ENCODE data around the gene FGF5.
"Not testable (repeated sequence)": the region's sequence is repeated elsewhere in the genome, so short reads cannot be mapped to it uniquely, and the experiment has no call there.

FGF5 gene

GRCh38 chr4:80286451-80286850 is 20.0 kb downstream of the FGF5 start:
- in situ Hi-C loops (cut with MboI; ENCODE audit: low sequenced_read_pairs): no loop called here

DNA sequence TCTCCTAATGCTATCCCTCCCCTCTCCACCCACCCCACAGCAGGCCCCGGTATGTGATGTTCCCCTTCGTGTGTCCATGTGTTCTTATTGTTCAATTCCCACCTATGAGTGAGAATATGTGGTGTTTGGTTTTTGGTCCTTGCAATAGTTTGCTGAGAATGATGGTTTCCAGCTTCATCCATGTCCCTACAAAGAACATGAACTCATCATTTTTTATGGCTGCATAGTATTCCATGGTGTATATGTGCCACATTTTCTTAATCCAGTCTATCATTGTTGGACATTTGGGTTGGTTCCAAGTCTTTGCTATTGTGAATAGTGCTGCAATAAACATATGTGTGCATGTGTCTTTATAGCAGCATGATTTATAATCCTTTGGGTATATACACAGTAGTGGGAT is 24.2 kb downstream of the FGF5 start:
- H3K9me3 ChIP-seq; H3K27me3 ChIP-seq (ENCODE audit: low read depth); in situ Hi-C loops (cut with MboI; ENCODE audit: low sequenced_read_pairs); H3K4me1 ChIP-seq; DNase-seq (ENCODE audit: low spot score in 2 of 2); H3K4me3 ChIP-seq; H3K36me3 ChIP-seq (replicated peaks): not testable (repeated sequence)

More at GRCh38 chr4:80286451-80286850, 20.0 kb downstream of the FGF5 start:
- Histone ChIP-seq H3K27me3 (ENCODE audit: low read depth) (no peaks in the 10 kb centered on the region; the same call in none of the 2 replicates), H3K4me3 (no peak overlapping the region), H3K4me1 (no peaks in the 10 kb centered on the region), H3K9me3 (no peaks in the 10 kb centered on the region), H3K36me3 (replicated peaks) (no peaks in the 10 kb centered on the region)
- DNase-seq (ENCODE audit: low spot score in 2 of 2): no peak

GRCh38 chr4:80294206-80294605 is 27.7 kb downstream of the FGF5 start:
- Histone ChIP-seq H3K36me3 (replicated peaks) (no peaks in the 10 kb centered on the region), H3K4me3 (no peak overlapping the region), H3K4me1 (no peaks in the 10 kb centered on the region), H3K9me3 (no peaks in the 10 kb centered on the region), H3K27me3 (ENCODE audit: low read depth) (no peaks in the 10 kb centered on the region; the same call in 1 of the 2 replicates)
- in situ Hi-C loops (cut with MboI; ENCODE audit: low sequenced_read_pairs): no loop called here
- DNase-seq (ENCODE audit: low spot score in 2 of 2): no peak

DNA sequence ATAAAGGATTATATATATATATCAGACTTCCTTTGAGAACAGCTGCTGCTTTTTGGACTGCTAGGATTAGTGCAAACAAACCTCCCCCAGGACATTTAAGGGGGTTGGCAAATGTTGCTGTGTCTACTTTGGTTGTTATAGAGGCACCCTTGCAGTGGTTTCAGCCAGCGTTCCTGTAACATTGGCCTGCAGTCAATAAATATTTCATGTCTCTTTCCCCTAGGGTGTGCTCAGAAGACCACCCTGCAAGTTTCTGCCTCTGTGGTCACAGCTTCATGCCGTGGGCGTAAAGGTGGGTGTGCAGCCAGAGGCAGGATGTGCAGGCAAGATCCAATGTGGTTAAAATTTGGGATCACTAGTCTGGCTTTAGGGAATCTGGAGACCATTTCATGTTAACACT is 28.9 kb downstream of the FGF5 start:
- no peak overlapping the region for H3K4me3 ChIP-seq
- no peaks in the 10 kb centered on the region; the same call in 1 of the 2 replicates for H3K27me3 ChIP-seq (ENCODE audit: low read depth)
- no peaks in the 10 kb centered on the region for H3K9me3 ChIP-seq
- H3K4me1 ChIP-seq: no peaks in the 10 kb centered on the region
- DNase-seq (ENCODE audit: low spot score in 2 of 2): no peak
- no peaks in the 10 kb centered on the region for H3K36me3 ChIP-seq (replicated peaks)
- in situ Hi-C loops (cut with MboI; ENCODE audit: low sequenced_read_pairs): no loop called here

- no peak overlapping the region for H3K4me3 ChIP-seq
- DNase-seq (ENCODE audit: low spot score in 2 of 2): no peak
- no peaks in the 10 kb centered on the region for H3K36me3 ChIP-seq (replicated peaks)
- no peaks in the 10 kb centered on the region; the same call in 1 of the 2 replicates for H3K27me3 ChIP-seq (ENCODE audit: low read depth)
- no peaks in the 10 kb centered on the region for H3K9me3 ChIP-seq
- in situ Hi-C loops (cut with MboI; ENCODE audit: low sequenced_read_pairs): no loop called here
- H3K4me1 ChIP-seq: no peaks in the 10 kb centered on the region
These were observed 29.4 kb downstream of the FGF5 start for GRCh38 chr4:80295826-80296225.

GRCh38 chr4:80301884-80302283 is 35.4 kb downstream of the FGF5 start:
- no peak for DNase-seq (ENCODE audit: low spot score in 2 of 2)
- Histone ChIP-seq H3K36me3 (replicated peaks) (no peaks in the 10 kb centered on the region), H3K9me3 (no peaks in the 10 kb centered on the region), H3K27me3 (ENCODE audit: low read depth) (no peaks in the 10 kb centered on the region), H3K4me3 (no peak overlapping the region), H3K4me1 (peaks cover 3% of the 10 kb centered on the region)
- in situ Hi-C loops (cut with MboI; ENCODE audit: low sequenced_read_pairs): no loop called here

DNA sequence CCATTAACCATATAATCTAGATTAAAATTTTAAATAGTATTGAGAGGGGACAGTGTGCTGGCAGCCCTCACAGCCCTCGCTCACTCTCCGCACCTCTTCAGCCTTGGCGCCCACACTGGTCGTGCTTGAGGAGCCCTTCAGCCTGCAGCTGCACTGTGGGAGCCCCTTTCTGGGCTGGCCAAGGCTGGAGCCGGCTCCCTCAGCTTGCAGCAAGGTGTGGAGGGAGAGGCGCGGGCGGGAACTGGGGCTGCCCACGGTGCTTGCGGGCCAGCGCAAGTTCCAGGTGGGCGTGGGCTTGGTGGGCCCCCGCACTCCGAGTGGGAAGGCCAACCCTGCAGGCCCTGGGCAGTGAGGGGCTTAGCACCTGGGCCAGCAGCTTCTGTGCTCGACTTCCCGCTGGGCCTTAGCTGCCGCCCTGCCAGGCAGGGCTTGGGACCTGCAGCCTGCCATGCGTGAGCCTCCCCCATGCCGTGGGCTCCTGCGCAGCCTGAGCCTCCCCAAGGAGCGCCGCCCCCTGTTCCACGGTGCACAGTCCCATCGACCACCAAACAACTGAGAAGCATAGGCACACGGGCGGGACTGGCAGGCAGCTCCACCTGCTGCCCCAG is 36.3 kb downstream of the FGF5 start:
- Histone ChIP-seq H3K4me3 (no peak overlapping the region), H3K9me3 (no peaks in the 10 kb centered on the region), H3K4me1 (peaks cover 11% of the 10 kb centered on the region), H3K27me3 (ENCODE audit: low read depth) (no peaks in the 10 kb centered on the region), H3K36me3 (replicated peaks) (no peaks in the 10 kb centered on the region)
- in situ Hi-C loops (cut with MboI; ENCODE audit: low sequenced_read_pairs): no loop called here
- no peak for DNase-seq (ENCODE audit: low spot score in 2 of 2)

- Histone ChIP-seq H3K27me3 (ENCODE audit: low read depth) (no peaks in the 10 kb centered on the region; the same call in none of the 2 replicates), H3K4me1 (peaks cover 23% of the 10 kb centered on the region), H3K36me3 (replicated peaks) (no peaks in the 10 kb centered on the region), H3K4me3 (no peak overlapping the region), H3K9me3 (no peaks in the 10 kb centered on the region)
- DNase-seq (ENCODE audit: low spot score in 2 of 2): no peak
- in situ Hi-C loops (cut with MboI; ENCODE audit: low sequenced_read_pairs): no loop called here
These were observed 39.0 kb downstream of the FGF5 start for GRCh38 chr4:80305466-80305865.

- Histone ChIP-seq H3K4me1 (peaks cover 23% of the 10 kb centered on the region), H3K36me3 (replicated peaks) (no peaks in the 10 kb centered on the region), H3K27me3 (ENCODE audit: low read depth) (no peaks in the 10 kb centered on the region; the same call in none of the 2 replicates), H3K9me3 (no peaks in the 10 kb centered on the region), H3K4me3 (no peak overlapping the region)
- in situ Hi-C loops (cut with MboI; ENCODE audit: low sequenced_read_pairs): no loop called here
- DNase-seq (ENCODE audit: low spot score in 2 of 2): no peak
These were observed 39.8 kb downstream of the FGF5 start for GRCh38 chr4:80306260-80306659.

- in situ Hi-C loops (cut with MboI; ENCODE audit: low sequenced_read_pairs): no loop called here
- peak in 1 of 2 experiments; percentile 64 for DNase-seq (ENCODE audit: low spot score in 2 of 2)
- no peaks in the 10 kb centered on the region for H3K36me3 ChIP-seq (replicated peaks)
- no peaks in the 10 kb centered on the region for H3K9me3 ChIP-seq
- H3K27me3 ChIP-seq (ENCODE audit: low read depth): no peaks in the 10 kb centered on the region; the same call in none of the 2 replicates
- H3K4me1 ChIP-seq: peaks cover 23% of the 10 kb centered on the region
- no peak overlapping the region for H3K4me3 ChIP-seq
These were observed 40.8 kb downstream of the FGF5 start for GRCh38 chr4:80307183-80307735.

GRCh38 chr4:80307774-80308465 is 41.5 kb downstream of the FGF5 start:
- Histone ChIP-seq H3K4me1 (peaks cover 23% of the 10 kb centered on the region), H3K4me3 (no peak overlapping the region), H3K9me3 (no peaks in the 10 kb centered on the region), H3K27me3 (ENCODE audit: low read depth) (no peaks in the 10 kb centered on the region; the same call in none of the 2 replicates), H3K36me3 (replicated peaks) (no peaks in the 10 kb centered on the region)
- DNase-seq (ENCODE audit: low spot score in 2 of 2): peak; percentile 54 to 56
- in situ Hi-C loops (cut with MboI; ENCODE audit: low sequenced_read_pairs): no loop called here

GRCh38 chr4:80308466-80308822 is 42.0 kb downstream of the FGF5 start:
- no peaks in the 10 kb centered on the region for H3K36me3 ChIP-seq (replicated peaks)
- no peaks in the 10 kb centered on the region for H3K9me3 ChIP-seq
- in situ Hi-C loops (cut with MboI; ENCODE audit: low sequenced_read_pairs): no loop called here
- no peak overlapping the region for H3K4me3 ChIP-seq
- H3K27me3 ChIP-seq (ENCODE audit: low read depth): no peaks in the 10 kb centered on the region; the same call in none of the 2 replicates
- no peak for DNase-seq (ENCODE audit: low spot score in 2 of 2)
- peaks cover 23% of the 10 kb centered on the region for H3K4me1 ChIP-seq

DNA sequence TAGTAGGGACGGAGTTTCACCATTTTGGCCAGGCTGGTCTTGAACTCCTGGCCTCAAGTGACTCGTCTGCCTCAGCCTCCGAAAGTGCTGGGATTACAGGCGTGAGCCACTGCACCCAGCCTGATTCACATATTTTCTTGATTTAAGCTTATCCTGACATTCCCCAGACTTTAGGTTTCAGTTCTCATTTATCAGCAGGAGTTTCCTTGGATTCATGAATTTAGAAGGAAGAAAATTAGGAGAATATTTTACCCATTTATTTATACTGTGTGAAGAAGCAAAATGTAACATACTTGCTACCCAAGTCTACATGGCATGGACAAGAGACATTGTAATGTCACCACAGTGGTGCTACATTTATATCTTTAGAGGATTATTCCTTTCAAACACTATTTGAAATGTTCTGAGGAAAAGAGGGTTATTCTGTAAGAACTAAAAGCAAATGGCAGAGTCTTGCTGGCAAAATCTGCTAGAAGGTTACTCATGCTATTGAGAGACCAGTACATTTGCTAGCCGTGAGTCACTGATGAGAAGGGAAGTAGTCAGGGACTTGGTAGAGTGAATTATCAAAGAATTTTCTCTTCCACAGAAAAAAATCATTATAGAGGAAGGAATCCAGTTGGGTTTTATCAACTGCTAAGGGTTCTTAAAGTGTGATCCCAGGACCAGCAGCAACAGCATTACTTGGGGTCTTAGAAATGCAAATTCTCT is 43.0 kb downstream of the FGF5 start:
- Histone ChIP-seq H3K4me1 (peaks cover 30% of the 10 kb centered on the region), H3K36me3 (replicated peaks) (no peaks in the 10 kb centered on the region), H3K4me3 (no peak overlapping the region), H3K27me3 (ENCODE audit: low read depth) (no peaks in the 10 kb centered on the region; the same call in none of the 2 replicates), H3K9me3 (no peaks in the 10 kb centered on the region)
- in situ Hi-C loops (cut with MboI; ENCODE audit: low sequenced_read_pairs): no loop called here
- no peak for DNase-seq (ENCODE audit: low spot score in 2 of 2)

DNA sequence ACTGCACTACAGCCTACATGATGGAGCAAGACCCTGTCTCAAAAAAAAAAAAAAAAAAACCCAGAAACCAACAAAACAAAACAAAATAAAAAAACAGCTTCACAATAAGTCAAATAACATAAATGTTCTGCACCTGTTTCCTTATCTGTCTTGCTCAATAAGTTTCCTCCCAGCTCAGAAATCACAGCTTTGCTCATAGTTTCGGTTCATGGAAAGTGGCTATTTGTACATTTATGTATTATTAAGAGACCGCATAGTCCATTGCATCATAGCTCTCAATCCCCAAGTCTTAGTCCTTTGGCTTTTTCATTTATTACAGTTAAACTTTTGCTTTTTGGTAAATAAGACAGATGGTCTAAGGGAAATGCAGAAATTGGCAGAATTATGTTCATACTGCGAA is 44.7 kb downstream of the FGF5 start:
- Histone ChIP-seq H3K4me3 (no peak overlapping the region), H3K36me3 (replicated peaks) (no peaks in the 10 kb centered on the region), H3K9me3 (no peaks in the 10 kb centered on the region), H3K4me1 (peaks cover 37% of the 10 kb centered on the region), H3K27me3 (ENCODE audit: low read depth) (no peaks in the 10 kb centered on the region; the same call in none of the 2 replicates)
- in situ Hi-C loops (cut with MboI; ENCODE audit: low sequenced_read_pairs): no loop called here
- no peak for DNase-seq (ENCODE audit: low spot score in 2 of 2)
